Natural killer cell (primary cell): ENCODE measurements around the gene PRKCQ. TPM values are rescaled to one million over a fixed set of nuclear protein-coding genes. Genes with fewer than 3 reads are reported as not detected.

Source experiments
- ATAC-seq, 3 donors: fragments of 150-1000 bp in 2 of 3; fragments of 200-7000 bp in 1 of 3; cut with Tn5 transposase; 1 replicate in 1 of 3; 2 replicates in 2 of 3; pipeline ENCODE4 v1.10.0; 2021; ENCODE audit warnings: mild to moderate bottlenecking in 2 of 3, moderate library complexity in 2 of 3
- DNase-seq, 2 donors: peaks; one replicate each; pipeline versions ENCODE4 v3.0.0 to v3.0.0-alpha.2; 2013 to 2021; ENCODE audit warnings: mixed read lengths in 1 of 2
- H3K27ac ChIP-seq: one replicate; pipeline ENCODE4 v1.5.1; 2013; ENCODE audit warnings: mild to moderate bottlenecking, low read length
- H3K27me3 ChIP-seq: one replicate; pipeline ENCODE4 v1.6.1; 2013; ENCODE audit warnings: low read length; ENCODE audit not compliant: control insufficient read depth, insufficient read depth
- H3K36me3 ChIP-seq: one replicate; pipeline ENCODE4 v1.6.1; 2013; ENCODE audit warnings: low read length; ENCODE audit not compliant: control insufficient read depth, insufficient read depth
- H3K4me1 ChIP-seq: one replicate; pipeline ENCODE4 v1.6.1; 2013; ENCODE audit warnings: low read length; ENCODE audit not compliant: control insufficient read depth, insufficient read depth
- H3K4me3 ChIP-seq: one replicate; pipeline ENCODE4 v1.5.1; 2013; ENCODE audit warnings: low read length
- H3K9me3 ChIP-seq: one replicate; pipeline ENCODE4 v1.6.1; 2013; ENCODE audit warnings: low read length; ENCODE audit not compliant: control insufficient read depth, insufficient read depth
- H3K27ac Mint-ChIP-seq, 2 donors: one replicate each; pipeline ENCODE4 v1.8.0; 2022; ENCODE audit warnings: mild to moderate bottlenecking in 2 of 2, mixed read lengths in 2 of 2, moderate library complexity in 1 of 2
- H3K27me3 Mint-ChIP-seq, 2 donors: one replicate each; pipeline ENCODE4 v1.8.0; 2022; ENCODE audit warnings: low read depth in 2 of 2, mixed read lengths in 2 of 2
- H3K36me3 Mint-ChIP-seq: one replicate; pipeline ENCODE4 v1.8.0; 2022; ENCODE audit warnings: mixed read lengths
- H3K4me1 Mint-ChIP-seq, 2 donors: one replicate each; pipeline ENCODE4 v1.8.0; 2022; ENCODE audit warnings: mixed read lengths in 2 of 2
- H3K4me3 Mint-ChIP-seq: one replicate; pipeline ENCODE4 v1.8.0; 2022; ENCODE audit warnings: mild to moderate bottlenecking, moderate library complexity, mixed read lengths
- H3K9me3 Mint-ChIP-seq, 2 donors: one replicate each; pipeline ENCODE4 v1.8.0; 2022; ENCODE audit warnings: mixed read lengths in 2 of 2
- WGBS: methylation state at CpG from one replicate; pipeline ENCODE4 v1.1.7; 2013; ENCODE audit warnings: missing lambda C conversion rate; ENCODE audit not compliant: insufficient coverage; 5-methylcytosine and 5-hydroxymethylcytosine counted together
- intact Hi-C: fragments of 100-400 bp; cut with micrococcal nuclease; formaldehyde crosslinking; loops from one replicate; pipeline ENCODE4 v1.14.2; 2022
- total RNA-seq, 4 donors: library from RNA; stranded (reverse); fragments of 120-200 nt in 1 of 4; gene quantifications; one replicate each; pipeline versions ENCODE4 v1.2.3 to v1.2.4, GENCODE V29; 2013 to 2022
- TF ChIP-seq, protein P1 (sequence below): fragments of 200-600 bp; IDR thresholded peaks from one replicate; pipeline ENCODE4 v1.8.0; 2022; ENCODE audit warnings: antibody characterized with exemption

The PRKCQ gene
- total RNA-seq, 3 donors from 2014 or later (not counting 1 experiment from before 2014, with no cell fraction given), result 46.5 to 69.5 (median 61.3) TPM

DNA sequence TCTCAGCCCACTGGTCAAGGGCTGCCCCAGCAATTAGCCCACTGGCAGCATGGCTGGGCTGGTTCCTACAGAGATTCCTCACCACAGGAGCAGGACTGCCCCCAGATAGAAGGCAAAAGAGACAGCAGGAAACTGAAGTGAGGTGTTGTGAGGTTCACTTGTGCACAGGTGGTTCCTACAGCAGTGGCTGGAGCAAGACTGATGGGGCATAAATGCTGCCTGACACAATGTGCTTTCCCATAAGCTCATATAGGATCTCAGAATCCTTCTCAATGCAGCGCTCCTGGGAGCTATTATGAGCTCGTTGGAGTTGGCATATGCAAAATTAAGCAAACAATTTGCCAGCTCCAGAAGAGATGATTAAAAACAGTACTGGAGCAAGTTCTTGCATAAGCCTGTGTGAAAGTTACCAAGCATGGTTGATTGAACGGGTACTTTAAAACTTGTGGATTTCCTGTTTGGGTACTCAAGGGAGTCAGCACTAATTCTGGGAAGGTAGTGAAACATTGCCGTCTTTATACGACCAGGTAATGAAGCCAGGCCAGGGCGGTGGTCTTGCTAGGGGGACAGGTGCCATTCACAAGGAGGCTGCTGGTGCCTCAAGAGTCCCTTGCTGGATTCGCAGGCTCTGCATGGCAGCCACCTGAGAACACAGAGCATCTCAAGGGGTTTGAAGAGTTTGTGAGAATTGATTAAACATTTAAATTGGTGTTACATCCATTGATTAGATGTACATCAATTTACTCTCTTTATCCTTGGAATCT is 20.3 kb upstream of the PRKCQ start:
- TF ChIP-seq, protein P1, sequence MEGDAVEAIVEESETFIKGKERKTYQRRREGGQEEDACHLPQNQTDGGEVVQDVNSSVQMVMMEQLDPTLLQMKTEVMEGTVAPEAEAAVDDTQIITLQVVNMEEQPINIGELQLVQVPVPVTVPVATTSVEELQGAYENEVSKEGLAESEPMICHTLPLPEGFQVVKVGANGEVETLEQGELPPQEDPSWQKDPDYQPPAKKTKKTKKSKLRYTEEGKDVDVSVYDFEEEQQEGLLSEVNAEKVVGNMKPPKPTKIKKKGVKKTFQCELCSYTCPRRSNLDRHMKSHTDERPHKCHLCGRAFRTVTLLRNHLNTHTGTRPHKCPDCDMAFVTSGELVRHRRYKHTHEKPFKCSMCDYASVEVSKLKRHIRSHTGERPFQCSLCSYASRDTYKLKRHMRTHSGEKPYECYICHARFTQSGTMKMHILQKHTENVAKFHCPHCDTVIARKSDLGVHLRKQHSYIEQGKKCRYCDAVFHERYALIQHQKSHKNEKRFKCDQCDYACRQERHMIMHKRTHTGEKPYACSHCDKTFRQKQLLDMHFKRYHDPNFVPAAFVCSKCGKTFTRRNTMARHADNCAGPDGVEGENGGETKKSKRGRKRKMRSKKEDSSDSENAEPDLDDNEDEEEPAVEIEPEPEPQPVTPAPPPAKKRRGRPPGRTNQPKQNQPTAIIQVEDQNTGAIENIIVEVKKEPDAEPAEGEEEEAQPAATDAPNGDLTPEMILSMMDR, result no peak
- WGBS, result 31% methylated on average over 7 of the region's 7 CpGs
- no peak overlapping the region for H3K4me3 ChIP-seq

DNA sequence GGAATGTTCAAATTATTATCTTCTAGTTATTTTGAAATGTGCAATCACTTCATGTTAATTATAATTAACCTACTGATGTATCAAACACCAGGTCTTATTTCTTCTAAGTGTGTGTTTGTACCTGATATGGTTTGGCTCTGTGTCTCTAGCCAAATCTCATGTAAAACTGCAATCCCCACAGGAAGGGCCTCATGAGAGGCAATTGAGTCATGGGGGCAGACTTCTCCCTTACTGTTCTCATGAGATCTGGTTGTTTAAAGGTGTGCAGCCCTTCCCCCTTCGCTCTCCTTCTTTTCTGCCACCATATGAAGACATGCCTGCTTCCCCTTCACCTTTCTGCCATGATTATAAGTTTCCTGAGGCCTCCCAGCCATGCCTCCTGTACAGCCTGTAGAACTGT is 18.6 kb upstream of the PRKCQ start:
- Mint-ChIP-seq H3K4me3 (no peak overlapping the region), H3K9me3 (no peaks in the 10 kb centered on the region), H3K36me3 (peaks cover 9% of the 10 kb centered on the region), H3K4me1 (peaks cover 22 to 37% of the 10 kb centered on the region in 2 donors), H3K27ac (peak overlapping the region in 1 of 2 donors; percentile 58), H3K27me3 (no peaks in the 10 kb centered on the region)
- peaks cover 14% of the 10 kb centered on the region for H3K4me1 ChIP-seq
- ATAC-seq, result no peak
- no peak for DNase-seq
- no peak overlapping the region for H3K27ac ChIP-seq
- no peaks in the 10 kb centered on the region for H3K27me3 ChIP-seq
- 100% methylated on average over 1 of the region's 1 CpG for WGBS
- peaks cover 8% of the 10 kb centered on the region for H3K36me3 ChIP-seq
- H3K4me3 ChIP-seq, result no peak overlapping the region
- intact Hi-C loops, result no loop called here
- TF ChIP-seq, protein P1, result no peak
- no peaks in the 10 kb centered on the region for H3K9me3 ChIP-seq

More for the DNA sequence above, 20.3 kb upstream of the PRKCQ start:
- H3K27me3 ChIP-seq, result no peaks in the 10 kb centered on the region
- no peaks in the 10 kb centered on the region for H3K9me3 Mint-ChIP-seq
- no peak overlapping the region for H3K27ac ChIP-seq
- peaks cover 6% of the 10 kb centered on the region for H3K36me3 ChIP-seq
- no peak overlapping the region for H3K4me3 Mint-ChIP-seq
- peak in 1 of 2 donors; percentile 32 for DNase-seq
- no peak for ATAC-seq
- intact Hi-C loops, result no loop called here
- peak overlapping the region; percentile 58 to 69 for H3K27ac Mint-ChIP-seq
- H3K4me1 Mint-ChIP-seq, result peaks cover 22 to 37% of the 10 kb centered on the region in 2 donors
- H3K36me3 Mint-ChIP-seq, result peaks cover 9% of the 10 kb centered on the region
- no peaks in the 10 kb centered on the region for H3K27me3 Mint-ChIP-seq
- peaks cover 14% of the 10 kb centered on the region for H3K4me1 ChIP-seq
- H3K9me3 ChIP-seq, result no peaks in the 10 kb centered on the region

DNA sequence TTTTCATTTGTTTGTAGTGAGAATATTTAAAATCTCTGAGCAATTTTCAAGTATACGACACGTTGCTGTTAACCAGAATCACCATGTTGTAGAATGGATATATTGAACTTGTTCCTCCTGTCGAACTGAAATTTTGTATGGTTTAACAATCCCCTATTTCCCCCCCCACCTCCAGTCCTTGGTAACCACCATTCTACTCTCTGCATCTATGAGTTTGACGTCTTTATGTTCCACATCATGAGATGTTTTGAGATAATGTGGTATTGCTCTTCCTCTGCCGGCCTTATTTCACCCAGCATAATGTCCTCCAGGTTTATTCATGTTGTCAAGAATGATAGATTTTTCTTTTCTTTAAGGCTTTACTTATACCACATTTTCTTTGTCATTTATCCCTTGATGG is 17.4 kb upstream of the PRKCQ start:
- H3K27ac Mint-ChIP-seq, result no peak overlapping the region
- no peaks in the 10 kb centered on the region for H3K9me3 Mint-ChIP-seq
- WGBS, result 80% methylated on average over 1 of the region's 5 CpGs
- Histone ChIP-seq H3K4me1 (peaks cover 23% of the 10 kb centered on the region), H3K36me3 (peaks cover 6% of the 10 kb centered on the region), H3K9me3 (no peaks in the 10 kb centered on the region), H3K4me3 (no peak overlapping the region), H3K27ac (no peak overlapping the region), H3K27me3 (no peaks in the 10 kb centered on the region)
- H3K4me3 Mint-ChIP-seq, result no peak overlapping the region
- no peaks in the 10 kb centered on the region for H3K27me3 Mint-ChIP-seq
- ATAC-seq (no peak), DNase-seq (peak in 1 of 2 donors; percentile 67)
- peaks cover 24 to 49% of the 10 kb centered on the region in 2 donors for H3K4me1 Mint-ChIP-seq
- intact Hi-C loops, result no loop called here
- TF ChIP-seq, protein P1, result no peak
- H3K36me3 Mint-ChIP-seq, result peaks cover 9% of the 10 kb centered on the region
